Karpas-422 (cell line): Measurements from ENCODE around the gene PYURF. TPM values are rescaled to one million over a fixed set of nuclear protein-coding genes. Genes with fewer than 3 reads are reported as not detected.

ENCODE experiments used
- DNase-seq: peaks from one replicate; pipeline ENCODE4 v3.0.0-alpha.2; 2015
- H2AFZ ChIP-seq: fragments of 200-600 bp; sonication (generic); 2 replicates; pipeline ENCODE4 v1.6.1; 2014; ENCODE audit warnings: antibody characterized with exemption, low read length, mixed read lengths
- H3K27ac ChIP-seq: fragments of 200-600 bp; sonication (generic); 2 replicates; pipeline ENCODE4 v1.5.1; 2014; ENCODE audit warnings: mild to moderate bottlenecking, low read length, moderate library complexity
- H3K27me3 ChIP-seq: fragments of 200-600 bp; sonication (generic); 2 replicates; pipeline ENCODE4 v1.6.1; 2014; ENCODE audit warnings: low read length, mixed read lengths
- H3K36me3 ChIP-seq: fragments of 200-600 bp; sonication (generic); 2 replicates; pipeline ENCODE4 v1.6.1; 2014; ENCODE audit warnings: low read length, mixed read lengths; ENCODE audit not compliant: insufficient read depth
- H3K4me1 ChIP-seq: fragments of 200-600 bp; sonication (generic); 2 replicates; pipeline ENCODE4 v1.6.1; 2014; ENCODE audit warnings: mild to moderate bottlenecking, low read length, mixed read lengths
- H3K4me2 ChIP-seq: fragments of 200-600 bp; sonication (generic); 2 replicates; pipeline ENCODE4 v1.6.1; 2014; ENCODE audit warnings: low read length, low read depth, mild to moderate bottlenecking; ENCODE audit not compliant: poor library complexity, severe bottlenecking
- H3K4me3 ChIP-seq: fragments of 200-600 bp; sonication (generic); 2 replicates; pipeline ENCODE4 v1.5.1; 2014; ENCODE audit warnings: mild to moderate bottlenecking, antibody characterized with exemption, low read length, mixed read lengths
- H3K79me2 ChIP-seq: fragments of 200-600 bp; sonication (generic); 2 replicates; pipeline ENCODE4 v1.6.1; 2014; ENCODE audit warnings: mild to moderate bottlenecking, low read length, mixed read lengths
- H3K9ac ChIP-seq: fragments of 200-600 bp; sonication (generic); 2 replicates; pipeline ENCODE4 v1.6.0; 2014; ENCODE audit warnings: low read length
- H3K9me2 ChIP-seq: fragments of 200-600 bp; sonication (generic), shearing (Covaris generic); replicated peaks from 2 replicates; pipeline ENCODE4 v1.6.0; 2014; ENCODE audit warnings: mild to moderate bottlenecking, low read length, moderate library complexity; ENCODE audit not compliant: insufficient read depth
- H3K9me3 ChIP-seq: fragments of 300-700, 200-600 bp; sonication (generic); 2 replicates; pipeline ENCODE4 v1.6.1; 2014; ENCODE audit warnings: low read length, mixed read lengths
- H4K20me1 ChIP-seq: fragments of 200-600 bp; sonication (generic); 2 replicates; pipeline ENCODE4 v1.6.1; 2014; ENCODE audit warnings: mild to moderate bottlenecking, antibody characterized with exemption, low read length, low read depth; ENCODE audit not compliant: insufficient read depth
- total RNA-seq: library from RNA; depleted of rRNA; stranded (reverse); fragments of >200 nt; shearing (Covaris generic); gene quantifications from 2 replicates; pipeline ENCODE4 v1.2.3, GENCODE V29; 2014; ENCODE audit warnings: low replicate concordance; rRNA removed

The PYURF gene
- total RNA-seq, 1 experiment from 2014 or later: 77.2 TPM

DNA sequence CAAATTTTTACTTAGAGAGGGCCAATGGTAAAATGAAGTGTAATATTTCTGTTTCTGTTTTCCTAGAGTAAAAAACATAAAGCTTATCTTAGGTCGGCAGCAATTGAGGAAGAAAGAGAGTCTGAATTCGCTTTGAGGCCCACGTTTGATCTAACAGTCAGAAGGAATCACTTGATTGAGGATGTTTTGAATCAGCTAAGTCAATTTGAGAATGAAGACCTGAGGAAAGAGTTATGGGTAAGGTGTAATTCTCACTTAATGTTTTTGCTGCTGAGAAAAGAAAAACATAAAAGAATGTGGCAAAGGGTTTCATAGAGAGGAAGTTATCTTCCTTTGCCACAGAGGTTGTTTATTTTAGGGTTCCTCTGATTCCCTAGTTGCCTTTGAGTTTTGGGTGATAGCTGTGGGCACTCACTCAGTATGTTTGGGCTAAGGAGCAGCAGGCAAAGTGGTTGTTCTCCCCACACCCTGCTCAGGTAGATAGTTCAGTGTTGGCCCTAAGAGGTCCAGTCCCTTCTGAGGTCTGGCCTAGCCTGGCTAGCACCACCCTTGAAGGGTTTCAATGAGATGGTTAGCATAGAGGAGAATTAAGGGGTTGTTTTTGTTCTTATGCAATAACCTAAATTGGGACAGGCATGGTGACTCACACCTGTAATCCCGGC, 34.3 kb downstream of the PYURF start:
- H3K4me1 ChIP-seq: no peaks in the 10 kb centered on the region
- no peak overlapping the region for H3K27ac ChIP-seq
- H3K79me2 ChIP-seq: no peaks in the 10 kb centered on the region
- no peak overlapping the region for H3K4me3 ChIP-seq
- H3K9ac ChIP-seq: no peak overlapping the region
- no peaks in the 10 kb centered on the region for H3K27me3 ChIP-seq
- no peaks in the 10 kb centered on the region for H3K9me3 ChIP-seq
- no peak overlapping the region for H3K4me2 ChIP-seq
- no peaks in the 10 kb centered on the region for H4K20me1 ChIP-seq
- DNase-seq: no peak
- no peaks in the 10 kb centered on the region for H3K9me2 ChIP-seq
- no peak overlapping the region for H2AFZ ChIP-seq
- no peaks in the 10 kb centered on the region for H3K36me3 ChIP-seq

DNA sequence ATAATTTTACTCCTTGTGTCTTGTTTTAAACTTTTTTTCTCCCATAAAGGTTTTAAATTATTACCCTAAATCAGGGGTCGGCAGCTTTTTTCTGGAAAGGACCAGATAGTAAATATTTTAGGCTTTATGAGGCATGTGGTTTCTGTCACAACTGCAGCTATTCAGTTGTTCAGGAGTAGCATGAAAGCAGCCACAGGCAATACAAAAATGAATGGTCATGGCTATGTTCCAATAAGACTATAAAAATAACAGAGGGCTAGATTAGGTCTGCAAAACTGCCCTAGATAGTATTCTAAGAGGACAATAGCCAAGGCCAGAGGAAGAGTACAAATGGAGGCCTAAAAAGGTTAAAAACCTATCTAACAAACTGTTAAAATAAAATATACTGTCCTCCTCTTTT, 42.0 kb downstream of the PYURF start:
- no peak for DNase-seq
- no peaks in the 10 kb centered on the region for H3K27me3 ChIP-seq
- no peak overlapping the region for H3K9ac ChIP-seq

DNA sequence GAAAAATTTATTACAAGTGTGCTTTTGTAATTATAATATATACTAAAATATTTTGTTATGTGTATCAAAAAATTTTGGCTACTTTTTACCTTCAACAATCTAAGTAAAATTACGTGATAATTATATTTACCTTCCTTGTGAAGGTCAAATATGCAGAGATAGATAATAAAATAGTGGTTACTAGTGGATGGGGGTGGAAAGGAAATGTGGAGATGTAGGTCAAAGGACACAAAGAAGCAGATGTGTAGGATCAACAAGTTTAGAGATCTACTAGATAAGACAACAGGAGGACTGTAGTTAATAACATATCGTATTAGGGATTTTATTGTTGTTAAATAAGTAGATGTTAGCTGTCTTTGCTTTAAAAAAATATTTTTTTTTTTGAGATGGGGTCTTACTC, 45.3 kb downstream of the PYURF start:
- no peaks in the 10 kb centered on the region for H3K9me2 ChIP-seq
- no peaks in the 10 kb centered on the region for H3K4me1 ChIP-seq
- H3K4me2 ChIP-seq: no peak overlapping the region
- H3K27ac ChIP-seq: no peak overlapping the region
- no peaks in the 10 kb centered on the region for H3K36me3 ChIP-seq
- no peak overlapping the region for H3K4me3 ChIP-seq
- no peak for DNase-seq
- no peaks in the 10 kb centered on the region for H3K79me2 ChIP-seq
- no peaks in the 10 kb centered on the region for H4K20me1 ChIP-seq
- no peaks in the 10 kb centered on the region for H3K27me3 ChIP-seq
- no peak overlapping the region for H2AFZ ChIP-seq
- H3K9me3 ChIP-seq: no peaks in the 10 kb centered on the region
- no peak overlapping the region for H3K9ac ChIP-seq

More for the DNA sequence above, 42.0 kb downstream of the PYURF start:
- H3K36me3 ChIP-seq: no peaks in the 10 kb centered on the region
- no peak overlapping the region for H2AFZ ChIP-seq
- no peaks in the 10 kb centered on the region for H4K20me1 ChIP-seq
- no peak overlapping the region for H3K27ac ChIP-seq
- H3K9me3 ChIP-seq: no peaks in the 10 kb centered on the region
- H3K4me1 ChIP-seq: no peaks in the 10 kb centered on the region
- H3K4me3 ChIP-seq: no peak overlapping the region
- no peak overlapping the region for H3K4me2 ChIP-seq
- no peaks in the 10 kb centered on the region for H3K9me2 ChIP-seq
- no peaks in the 10 kb centered on the region for H3K79me2 ChIP-seq

DNA sequence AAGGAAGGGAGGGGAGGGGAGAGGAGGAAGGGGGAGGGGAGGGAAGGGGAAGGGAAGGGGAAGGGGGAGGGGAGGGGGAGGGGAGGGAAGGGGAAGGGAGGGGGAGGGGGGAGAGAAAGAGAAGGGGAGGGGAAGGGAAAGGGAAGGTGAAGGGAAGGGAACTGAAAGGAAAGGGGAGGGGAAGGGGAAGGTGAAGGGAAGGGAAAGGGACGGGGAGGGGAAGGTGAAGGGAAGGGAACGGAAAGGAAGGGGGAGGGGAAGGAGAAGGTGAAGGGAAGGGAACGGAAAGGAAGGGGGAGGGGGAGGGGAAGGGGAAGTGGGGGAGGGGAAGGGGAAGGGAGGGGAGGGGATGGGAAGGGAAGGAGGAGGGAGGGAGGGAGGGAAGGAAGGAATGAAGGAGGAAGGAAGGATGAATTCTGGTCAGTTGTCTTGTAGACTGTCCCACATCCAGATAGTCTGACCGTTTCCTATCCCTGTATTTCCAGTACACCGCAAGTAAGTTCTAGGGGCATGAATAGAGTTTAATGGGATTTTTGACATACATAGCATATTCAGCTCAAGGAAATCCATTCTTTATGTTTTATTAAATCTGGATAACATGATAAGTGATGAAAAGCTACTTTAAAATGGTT, 46.2 kb downstream of the PYURF start:
- no peaks in the 10 kb centered on the region for H3K36me3 ChIP-seq
- no peak overlapping the region for H3K27ac ChIP-seq
- H3K9me2 ChIP-seq: no peaks in the 10 kb centered on the region

More for the DNA sequence above, 46.2 kb downstream of the PYURF start:
- H3K27me3 ChIP-seq: no peaks in the 10 kb centered on the region
- no peaks in the 10 kb centered on the region for H4K20me1 ChIP-seq
- no peaks in the 10 kb centered on the region for H3K79me2 ChIP-seq
- H2AFZ ChIP-seq: no peak overlapping the region
- no peaks in the 10 kb centered on the region for H3K9me3 ChIP-seq
- no peak for DNase-seq
- no peaks in the 10 kb centered on the region for H3K4me1 ChIP-seq
- no peak overlapping the region for H3K4me2 ChIP-seq
- H3K9ac ChIP-seq: no peak overlapping the region
- no peak overlapping the region for H3K4me3 ChIP-seq

Other genes starting within 250 kb of the PYURF start
- gene PPM1K, start 239.2 kb downstream of the PYURF start, total RNA-seq: 117 and 134 TPM in 2 replicates
- 1.8 and 3.4 TPM in 2 replicates for gene HERC6, start 144.9 kb downstream of the PYURF start, total RNA-seq
- not detected in 2 replicates for gene HERC5, start 66.7 kb downstream of the PYURF start, total RNA-seq
- gene HERC3, start 68.7 kb upstream of the PYURF start, total RNA-seq: 8.5 and 12.9 TPM in 2 replicates
- gene NAP1L5, start 174.1 kb upstream of the PYURF start, total RNA-seq: 17.9 and 23.2 TPM in 2 replicates